Measurements from ENCODE around the gene NDUFC1.
"Not testable (repeated sequence)": the region's sequence is repeated elsewhere in the genome, so short reads cannot be mapped to it uniquely, and the experiment has no call there.

Gene NDUFC1

DNA sequence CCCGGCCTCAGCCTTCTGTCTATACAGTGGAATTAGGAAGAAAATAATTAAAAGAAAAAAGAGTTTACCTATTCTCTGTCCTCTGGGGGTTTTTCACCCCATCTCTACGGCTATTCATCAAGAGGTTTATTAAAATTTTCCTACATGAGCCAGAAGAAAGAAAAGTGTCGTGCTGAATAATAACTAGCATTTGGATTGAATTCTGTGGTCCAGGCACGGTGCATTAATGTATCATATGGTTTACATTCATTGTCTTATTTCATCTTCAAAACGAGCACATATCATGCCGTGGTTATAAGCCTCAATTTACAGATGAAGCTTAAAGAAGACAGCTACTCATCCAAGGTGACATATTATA, 6.4 kb downstream of the NDUFC1 start:
- DNase-seq = peak; percentile 81

- DNase-seq = peak; percentile 94
Observed at GRCh38 chr4:139295206-139295941, 6.9 kb downstream of the NDUFC1 start.

DNA sequence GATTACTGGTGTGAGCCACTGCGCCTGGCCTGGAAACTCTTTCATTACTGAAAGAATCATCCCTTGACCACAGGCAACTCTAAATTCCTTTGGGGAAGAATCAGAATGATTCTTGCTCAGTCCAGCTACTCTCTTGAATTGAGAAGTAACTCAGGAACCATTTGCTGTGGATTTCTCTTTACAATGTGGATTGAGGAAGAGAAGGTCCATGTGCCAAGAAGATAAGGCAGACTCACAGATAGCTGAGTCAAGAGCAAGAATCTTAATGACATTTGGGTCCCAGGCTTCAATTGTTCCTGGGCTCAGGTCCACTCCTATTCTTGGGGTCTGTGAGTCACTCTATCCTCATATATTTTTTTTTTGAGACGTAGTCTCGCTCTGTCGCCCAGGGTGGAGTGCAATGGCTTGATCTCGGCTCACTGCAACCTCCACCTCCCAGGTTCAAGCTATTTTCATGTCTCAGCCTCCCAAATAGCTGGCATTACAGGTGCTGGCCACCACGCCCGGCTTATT, 16.0 kb downstream of the NDUFC1 start:
- no peak for DNase-seq

GRCh38 chr4:139282721-139283075, 19.6 kb downstream of the NDUFC1 start:
- DNase-seq = no peak

DNA sequence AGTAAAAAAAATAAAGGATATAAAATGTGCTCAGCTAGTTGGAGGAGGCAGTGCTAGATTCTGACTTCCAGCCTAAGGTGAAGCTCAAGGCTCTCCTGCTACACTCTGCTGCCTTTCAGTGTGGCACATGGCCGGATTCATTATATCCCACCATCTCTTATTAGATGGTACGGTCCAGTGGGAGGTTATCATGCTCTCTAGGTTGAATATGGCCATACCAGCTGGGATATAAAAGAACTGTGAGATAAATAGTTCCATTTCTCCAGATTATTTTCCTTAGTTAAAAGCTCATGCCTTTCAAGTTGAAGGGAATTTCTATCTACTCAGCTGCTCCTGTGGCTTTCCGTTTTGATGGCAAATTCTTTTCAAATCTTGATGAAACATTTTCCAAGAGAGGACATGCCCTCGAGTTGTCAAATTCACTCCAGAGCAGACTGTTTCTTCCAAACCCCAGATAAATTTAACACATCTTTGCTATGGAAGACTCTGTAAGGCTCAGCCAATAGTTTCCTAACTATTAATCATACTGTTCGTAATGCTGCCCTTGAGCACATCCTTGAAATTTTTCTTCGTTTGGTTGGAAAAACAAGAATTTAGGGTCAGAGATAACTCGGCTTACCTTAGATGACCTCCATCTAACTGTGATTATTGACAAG, 20.1 kb downstream of the NDUFC1 start:
- no peak for DNase-seq

GRCh38 chr4:139279760-139280620, 22.3 kb downstream of the NDUFC1 start, which contains the start of gene MGARP:
TSS of gene MGARP (minus strand) at chr4:139280225. CDS start at chr4:139280158, 67 bp downstream.
- peak; percentile 14 for DNase-seq

GRCh38 chr4:139278912-139279759, 23.1 kb downstream of the NDUFC1 start:
- no peak for DNase-seq

- no peak for DNase-seq
Observed at GRCh38 chr4:139278485-139278884, 23.8 kb downstream of the NDUFC1 start.

DNA sequence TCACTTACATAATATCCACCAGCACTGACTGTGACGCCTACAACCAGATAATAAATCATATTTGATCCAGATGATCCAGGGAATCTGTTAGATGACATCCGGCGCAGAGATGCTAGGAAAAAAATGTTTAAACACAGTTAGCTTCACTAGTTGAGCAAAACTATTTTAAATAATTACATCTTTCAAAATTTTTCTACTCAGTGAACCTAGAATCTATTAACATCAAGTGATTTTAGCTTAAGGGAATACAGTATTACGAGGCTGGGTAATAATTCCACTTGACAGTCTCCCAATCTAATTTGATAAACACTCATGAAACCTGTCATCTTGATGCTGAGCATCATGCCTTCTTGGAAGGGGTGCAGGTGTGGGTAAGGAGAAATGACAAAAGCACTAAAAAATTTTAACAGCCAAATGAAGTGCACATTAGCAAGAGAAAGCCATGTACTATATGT, 27.0 kb downstream of the NDUFC1 start:
- DNase-seq = no peak

DNA sequence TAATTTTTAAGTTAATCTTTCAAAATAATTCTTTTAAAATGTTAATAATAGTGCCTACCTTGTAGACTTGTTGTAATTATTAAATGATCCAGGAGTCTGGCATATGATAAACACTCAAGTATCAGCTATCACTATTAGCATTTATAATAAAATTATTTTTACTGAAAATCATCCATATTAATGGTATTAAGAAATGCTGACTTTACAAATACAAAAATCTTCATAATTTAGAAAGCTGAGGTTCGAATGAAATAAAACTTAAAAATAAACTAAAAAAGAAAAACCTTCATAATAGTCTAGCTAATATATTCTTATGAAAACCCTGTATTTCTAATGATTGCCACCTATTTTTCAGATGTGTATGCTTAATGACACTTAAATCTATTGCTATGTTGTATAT, 27.5 kb downstream of the NDUFC1 start:
- no peak for DNase-seq

DNA sequence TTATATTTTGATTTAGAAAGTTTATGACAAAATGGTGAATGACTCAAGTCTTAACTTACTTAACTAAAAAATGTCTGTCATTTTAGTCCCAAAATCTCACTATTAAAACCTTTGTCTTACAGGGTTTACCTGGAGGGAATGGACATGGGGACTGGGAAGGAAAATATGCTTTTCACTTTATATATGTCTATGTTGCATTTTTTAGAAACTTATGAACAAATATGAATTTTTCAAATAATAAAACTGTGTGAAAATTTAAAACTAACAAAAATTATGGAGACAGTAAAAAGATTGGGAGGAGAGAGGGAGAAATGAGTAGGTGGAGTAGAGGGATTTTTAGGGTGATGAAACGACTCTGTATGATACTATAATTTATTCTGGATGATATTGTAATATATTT, 28.4 kb downstream of the NDUFC1 start:
- DNase-seq = no peak

DNA sequence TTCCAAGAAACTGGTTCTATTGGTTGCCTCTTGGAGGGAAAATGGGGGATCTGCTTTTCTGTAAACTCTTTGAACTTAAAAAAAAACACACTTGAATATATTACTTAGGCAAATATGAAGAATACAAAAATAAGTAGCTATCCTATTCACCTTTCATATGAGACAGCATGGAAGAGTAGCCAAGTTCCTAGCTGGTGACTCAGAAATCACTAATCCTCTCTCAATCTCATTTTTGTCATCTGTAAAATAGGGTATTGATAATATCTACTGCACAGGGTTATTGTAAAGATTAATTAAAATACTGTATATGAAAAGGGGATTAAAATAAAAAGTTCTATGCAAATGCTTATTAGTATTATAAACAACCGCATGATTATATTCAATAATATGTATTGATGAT, 35.0 kb downstream of the NDUFC1 start:
- DNase-seq = no peak

- DNase-seq = peak; percentile 37
Observed at GRCh38 chr4:139266583-139267257, 35.6 kb downstream of the NDUFC1 start.

DNA sequence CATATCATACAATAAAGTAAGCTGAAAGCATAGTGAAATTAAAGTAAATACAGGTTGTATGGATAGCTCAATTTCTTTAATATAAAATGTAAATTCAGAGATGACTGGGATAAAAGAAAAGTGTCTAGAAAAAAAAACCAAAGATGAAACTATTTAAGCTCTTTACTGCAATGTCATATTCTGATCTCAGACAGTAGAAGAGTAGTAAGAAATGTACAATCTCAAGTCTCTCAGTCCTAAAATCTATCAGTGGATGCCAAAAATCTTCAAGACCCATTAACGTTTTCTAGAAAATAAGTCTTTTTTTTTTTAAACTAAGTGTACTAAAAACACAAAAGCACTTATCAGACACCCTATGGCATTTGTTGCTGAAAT, 36.1 kb downstream of the NDUFC1 start:
- DNase-seq = no peak

GRCh38 chr4:139265654-139266053, 36.6 kb downstream of the NDUFC1 start:
- DNase-seq = no peak

DNA sequence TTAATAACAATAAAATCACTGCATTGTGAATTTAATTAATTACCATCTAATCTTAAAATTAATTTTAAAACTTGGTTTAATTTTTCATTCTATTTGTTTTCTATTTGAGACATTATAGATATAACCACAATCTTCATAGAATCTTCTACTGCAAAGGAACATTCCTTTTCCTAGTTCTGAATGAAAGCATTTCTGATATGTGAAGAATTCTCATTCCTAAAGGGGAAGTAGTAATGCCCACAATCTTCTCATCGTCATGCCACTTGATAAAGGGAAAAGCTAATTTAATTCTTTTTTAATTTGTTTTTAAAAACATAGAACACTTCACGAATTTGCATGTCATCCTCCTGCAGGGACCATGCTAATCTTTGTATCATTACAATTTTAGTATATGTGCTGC, 45.9 kb downstream of the NDUFC1 start:
- DNase-seq = no peak

DNA sequence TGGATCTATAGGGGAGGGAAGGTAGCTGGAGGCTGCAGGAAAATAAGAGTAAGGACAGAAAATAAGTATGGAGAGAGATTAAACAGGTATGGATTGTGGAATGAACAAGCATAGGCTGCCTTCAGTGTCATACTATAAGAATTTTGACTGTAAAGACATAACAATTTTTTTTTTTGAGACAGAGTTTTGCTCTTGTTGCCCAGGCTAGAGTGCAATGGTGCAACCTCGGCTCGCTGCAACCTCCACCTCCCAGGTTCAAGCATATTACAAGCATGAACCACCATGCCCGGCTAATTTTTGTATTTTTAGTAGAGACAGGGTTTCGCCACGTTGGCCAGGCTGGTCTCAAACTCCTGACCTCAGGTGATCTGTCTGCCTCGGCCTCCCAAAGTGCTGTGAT, 46.7 kb downstream of the NDUFC1 start:
- not testable (repeated sequence) for DNase-seq

GRCh38 chr4:139253713-139254112, 48.6 kb downstream of the NDUFC1 start:
- DNase-seq = no peak

GRCh38 chr4:139253046-139253445, 49.2 kb downstream of the NDUFC1 start:
- no peak for DNase-seq

GRCh38 chr4:139247700-139248238, 54.5 kb downstream of the NDUFC1 start:
- no peak for DNase-seq

DNA sequence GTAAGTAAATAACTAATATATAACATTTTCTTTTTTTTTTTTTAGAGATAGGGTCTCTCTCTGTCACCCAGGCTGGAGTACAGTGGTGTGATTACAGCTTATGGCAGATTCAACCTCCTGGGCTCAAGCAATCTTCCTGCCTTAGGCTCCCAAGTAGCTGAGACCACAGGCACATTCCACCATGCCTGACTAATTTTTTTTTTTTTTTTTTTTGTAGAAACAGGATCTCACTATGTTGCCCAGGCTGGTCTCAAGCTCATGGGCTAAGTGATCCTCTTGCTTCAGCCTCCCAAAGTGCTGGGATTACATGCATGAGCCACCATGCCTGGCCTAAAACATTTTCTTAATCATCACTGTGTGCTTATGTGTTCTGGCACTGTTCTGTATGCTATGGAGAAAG, 55.0 kb downstream of the NDUFC1 start:
- DNase-seq = no peak

GRCh38 chr4:139246166-139246565, 56.1 kb downstream of the NDUFC1 start:
- DNase-seq = no peak

Measured in NCI-H526 treated with DMSO at 0.1 percent for 48 hours (cell line).